Stimulated activated CD4-positive, alpha-beta T cell treated with anti-CD3 and anti-CD28 coated beads, TNF-alpha, amount 100 ng/mL, for 4 hours (primary cell): ENCODE measurements around the gene NPY5R.

Experiments used
- DNase-seq, 3 experiments: peaks; one replicate each; pipeline ENCODE4 v3.0.0-alpha.2; 2020; ENCODE audit warnings: low read depth in 3 of 3

Gene NPY5R

GRCh38 chr4:163384926-163385325 is 41.2 kb downstream of the NPY5R start:
- DNase-seq, result no peak

- DNase-seq, result no peak
These were observed 41.8 kb downstream of the NPY5R start for GRCh38 chr4:163385466-163385865.

- DNase-seq, result no peak
These were observed 48.1 kb downstream of the NPY5R start for GRCh38 chr4:163391756-163392155.

GRCh38 chr4:163392328-163392727 is 48.6 kb downstream of the NPY5R start:
- no peak for DNase-seq

DNA sequence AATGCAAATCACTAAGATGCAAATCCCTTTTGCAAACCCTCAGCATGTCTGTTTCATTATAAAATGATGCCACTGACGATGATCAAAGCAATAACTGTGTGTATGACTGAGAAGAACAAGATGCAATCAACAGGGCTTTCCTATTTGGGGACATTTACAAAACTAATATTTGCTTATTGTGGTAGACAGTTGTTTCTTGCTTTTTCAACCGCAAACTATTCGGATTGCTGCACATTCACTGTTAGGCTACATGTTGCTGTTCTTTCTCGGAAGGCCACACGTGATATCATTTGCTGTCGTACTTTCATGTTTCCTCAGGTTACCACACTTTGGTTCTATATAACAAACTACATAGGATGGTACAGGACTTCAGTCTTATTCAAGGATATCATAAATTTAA is 49.8 kb downstream of the NPY5R start:
- DNase-seq, result no peak

- no peak for DNase-seq
These were observed 51.4 kb downstream of the NPY5R start for GRCh38 chr4:163395055-163395454.

DNA sequence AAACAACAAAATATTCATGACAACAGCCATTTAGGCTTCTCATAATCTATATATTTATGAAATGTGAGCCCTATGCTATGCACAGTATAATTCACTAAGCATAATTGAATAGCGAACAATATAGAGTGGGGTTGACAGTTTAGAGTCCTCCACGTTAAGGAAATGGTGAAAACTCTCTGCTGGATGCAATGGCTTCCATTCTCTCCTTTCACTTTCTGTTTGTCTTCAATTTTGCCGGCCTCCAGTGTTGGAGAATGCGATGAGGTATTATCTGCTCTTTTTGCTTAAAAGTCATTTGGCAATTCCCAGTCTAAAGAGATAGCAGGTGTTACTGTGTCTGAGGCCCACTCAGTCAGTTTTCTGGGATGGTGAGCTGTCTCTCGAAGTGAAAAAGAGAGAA is 52.1 kb downstream of the NPY5R start:
- DNase-seq, result no peak

DNA sequence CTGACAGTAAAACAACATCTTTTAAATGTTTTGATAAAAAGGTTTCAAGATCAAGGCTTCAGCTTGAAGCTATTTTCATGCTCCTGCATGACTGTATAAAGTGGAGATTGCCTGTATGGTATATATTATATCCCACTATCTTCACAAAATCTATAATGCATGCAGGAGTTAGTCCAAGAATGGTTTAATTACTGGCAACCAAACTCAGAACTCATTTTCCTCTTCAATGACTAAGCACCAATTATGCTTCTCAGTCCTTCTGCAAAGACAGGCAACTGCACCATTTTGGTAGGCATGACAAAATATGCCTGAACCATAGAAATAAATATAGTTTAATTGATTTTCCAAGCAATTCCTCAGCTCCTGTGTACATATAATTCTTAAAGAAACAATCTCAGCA is 54.5 kb downstream of the NPY5R start:
- no peak for DNase-seq

DNA sequence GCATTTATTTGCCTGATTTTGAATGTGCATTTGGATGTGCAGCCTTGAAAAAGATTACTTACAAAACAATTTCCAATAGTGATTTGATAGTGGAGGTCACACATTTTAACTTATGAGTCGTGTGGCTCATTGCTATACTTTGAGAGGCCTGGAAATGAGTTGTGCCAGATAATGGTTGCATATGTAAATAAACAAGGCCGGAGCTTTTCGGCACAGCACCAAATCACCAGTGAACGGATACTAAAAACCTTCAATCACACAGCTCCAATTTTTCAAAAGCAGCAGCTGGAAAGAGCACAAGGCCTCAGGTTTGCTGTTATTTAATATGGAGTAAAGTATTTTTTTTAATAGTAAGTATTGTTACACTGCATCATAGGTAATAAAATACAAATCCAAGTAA is 57.2 kb downstream of the NPY5R start:
- DNase-seq, result no peak
